ENCODE results near the gene NXPH2.

NXPH2 gene

DNA sequence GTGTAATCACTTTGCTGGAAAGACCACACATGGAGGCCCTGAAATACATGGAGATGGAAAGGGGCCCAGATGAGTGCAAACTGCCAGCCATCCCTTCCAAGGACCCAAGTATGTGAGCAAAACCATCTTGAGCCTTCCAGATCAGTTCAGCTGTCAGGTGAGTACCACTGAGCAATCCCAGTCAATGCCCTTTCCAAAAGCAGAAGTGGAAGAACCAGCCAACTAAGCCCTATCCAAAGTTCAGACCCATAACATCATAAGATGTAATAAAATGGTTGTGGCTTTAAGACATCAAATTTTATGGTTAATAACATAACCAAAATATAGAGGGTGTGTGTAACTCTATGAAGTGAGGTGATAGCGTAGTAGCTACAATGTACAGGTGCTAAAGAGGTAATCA is 88.5 kb downstream of the NXPH2 start:
- TF ChIP-seq, protein P1, sequence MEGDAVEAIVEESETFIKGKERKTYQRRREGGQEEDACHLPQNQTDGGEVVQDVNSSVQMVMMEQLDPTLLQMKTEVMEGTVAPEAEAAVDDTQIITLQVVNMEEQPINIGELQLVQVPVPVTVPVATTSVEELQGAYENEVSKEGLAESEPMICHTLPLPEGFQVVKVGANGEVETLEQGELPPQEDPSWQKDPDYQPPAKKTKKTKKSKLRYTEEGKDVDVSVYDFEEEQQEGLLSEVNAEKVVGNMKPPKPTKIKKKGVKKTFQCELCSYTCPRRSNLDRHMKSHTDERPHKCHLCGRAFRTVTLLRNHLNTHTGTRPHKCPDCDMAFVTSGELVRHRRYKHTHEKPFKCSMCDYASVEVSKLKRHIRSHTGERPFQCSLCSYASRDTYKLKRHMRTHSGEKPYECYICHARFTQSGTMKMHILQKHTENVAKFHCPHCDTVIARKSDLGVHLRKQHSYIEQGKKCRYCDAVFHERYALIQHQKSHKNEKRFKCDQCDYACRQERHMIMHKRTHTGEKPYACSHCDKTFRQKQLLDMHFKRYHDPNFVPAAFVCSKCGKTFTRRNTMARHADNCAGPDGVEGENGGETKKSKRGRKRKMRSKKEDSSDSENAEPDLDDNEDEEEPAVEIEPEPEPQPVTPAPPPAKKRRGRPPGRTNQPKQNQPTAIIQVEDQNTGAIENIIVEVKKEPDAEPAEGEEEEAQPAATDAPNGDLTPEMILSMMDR (IDR thresholded peaks at IDR 0.05; ENCODE audit: insufficient read depth, low read length, missing control alignments): no peak
- H3K4me3 ChIP-seq (ENCODE audit: low read depth, low read length): no peak overlapping the region
- DNase-seq (ENCODE audit: low read depth, low spot score): no peak
- CTCF ChIA-PET: no interaction called here
- POLR2A ChIA-PET: no interaction called here

DNA sequence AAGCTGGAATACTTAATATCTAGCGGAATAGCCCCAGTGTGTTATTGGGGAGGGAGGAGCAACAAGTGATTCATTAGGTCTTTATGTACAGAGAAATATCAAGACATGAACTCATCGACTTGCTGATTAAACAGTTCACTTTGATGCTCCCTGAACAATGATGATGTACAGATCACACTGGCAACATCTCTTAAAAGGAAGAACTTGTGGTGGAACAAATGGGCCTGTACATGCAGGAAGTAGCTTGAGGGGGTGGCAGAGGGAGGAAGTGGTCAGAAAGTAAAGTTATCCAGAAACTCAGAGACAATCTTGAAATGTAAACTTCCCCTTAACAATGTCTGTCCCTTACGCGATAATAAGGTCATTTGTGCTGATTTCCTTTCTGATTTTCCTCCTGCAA is 90.5 kb downstream of the NXPH2 start:
- TF ChIP-seq, protein P1 (IDR thresholded peaks at IDR 0.05; ENCODE audit: insufficient read depth, low read length, missing control alignments): no peak
- H3K4me3 ChIP-seq (ENCODE audit: low read depth, low read length): no peak overlapping the region
- ChIA-PET POLR2A (no interaction called here), CTCF (no interaction called here)
- no peak for DNase-seq (ENCODE audit: low read depth, low spot score)

DNA sequence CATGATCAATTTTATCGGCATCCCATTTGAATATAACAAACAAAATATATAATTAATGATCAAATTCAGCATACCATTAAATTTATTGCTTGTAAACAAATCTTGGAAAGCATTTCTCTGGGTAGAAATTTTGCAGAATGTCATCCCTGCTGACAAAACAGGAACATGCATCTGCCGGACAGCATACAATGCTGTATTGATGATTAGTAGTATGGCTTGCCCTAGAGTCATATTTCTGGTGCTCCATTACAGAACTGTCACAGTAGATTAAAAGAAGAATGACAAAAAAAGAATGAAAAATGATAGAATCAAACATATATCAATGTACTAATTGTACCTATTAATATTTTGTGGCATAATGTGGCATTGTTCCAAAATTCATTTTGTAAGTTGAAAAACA is 98.0 kb downstream of the NXPH2 start:
- POLR2A ChIA-PET: no interaction called here
- H3K4me3 ChIP-seq (ENCODE audit: low read depth, low read length): no peak overlapping the region
- TF ChIP-seq, protein P1 (IDR thresholded peaks at IDR 0.05; ENCODE audit: insufficient read depth, low read length, missing control alignments): no peak
- CTCF ChIA-PET: no interaction called here
- DNase-seq (ENCODE audit: low read depth, low spot score): no peak

DNA sequence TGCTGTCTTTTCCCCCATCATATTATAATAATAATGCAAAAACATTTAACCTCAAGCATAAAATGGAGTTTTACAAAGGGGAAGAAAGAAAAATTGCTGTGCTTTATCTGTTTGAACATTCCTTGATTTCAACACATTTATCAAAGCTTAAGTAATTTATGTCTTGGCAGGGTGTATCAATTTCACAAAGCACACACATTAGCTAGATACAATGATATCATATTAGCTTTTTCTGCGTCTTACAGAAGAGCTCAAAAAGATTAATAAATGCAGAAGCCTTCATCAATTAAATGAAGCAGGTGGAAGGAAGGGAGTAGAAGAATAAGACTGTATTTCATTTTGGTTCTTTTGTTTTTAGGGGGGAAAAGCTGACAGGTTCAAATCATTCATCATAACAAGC is 103.0 kb downstream of the NXPH2 start:
- CTCF ChIA-PET: no interaction called here
- POLR2A ChIA-PET: no interaction called here
- H3K4me3 ChIP-seq (ENCODE audit: low read depth, low read length): no peak overlapping the region
- DNase-seq (ENCODE audit: low read depth, low spot score): no peak
- TF ChIP-seq, protein P1 (IDR thresholded peaks at IDR 0.05; ENCODE audit: insufficient read depth, low read length, missing control alignments): no peak

DNA sequence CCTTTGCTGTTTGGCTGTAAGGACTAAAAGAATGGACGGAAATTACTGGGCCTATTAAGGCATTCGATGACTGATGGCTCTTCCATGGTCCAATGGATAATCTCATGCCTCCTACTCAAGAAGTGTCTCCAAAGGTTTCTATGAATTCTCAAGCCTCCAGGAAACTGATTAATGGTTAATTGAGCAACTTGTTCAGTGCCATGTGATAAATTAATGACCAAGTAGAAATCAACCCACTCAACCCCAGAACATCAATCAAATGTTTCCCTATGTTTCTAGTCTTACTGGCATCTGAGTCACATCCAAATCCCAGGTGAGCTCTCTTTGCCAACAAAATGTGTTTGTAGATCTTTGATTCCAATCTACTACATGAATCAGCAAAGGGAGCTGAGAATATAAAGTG is 103.6 kb downstream of the NXPH2 start:
- no peak for DNase-seq (ENCODE audit: low read depth, low spot score)
- ChIA-PET POLR2A (no interaction called here), CTCF (no interaction called here)
- no peak overlapping the region for H3K4me3 ChIP-seq (ENCODE audit: low read depth, low read length)
- TF ChIP-seq, protein P1 (IDR thresholded peaks at IDR 0.05; ENCODE audit: insufficient read depth, low read length, missing control alignments): no peak

DNA sequence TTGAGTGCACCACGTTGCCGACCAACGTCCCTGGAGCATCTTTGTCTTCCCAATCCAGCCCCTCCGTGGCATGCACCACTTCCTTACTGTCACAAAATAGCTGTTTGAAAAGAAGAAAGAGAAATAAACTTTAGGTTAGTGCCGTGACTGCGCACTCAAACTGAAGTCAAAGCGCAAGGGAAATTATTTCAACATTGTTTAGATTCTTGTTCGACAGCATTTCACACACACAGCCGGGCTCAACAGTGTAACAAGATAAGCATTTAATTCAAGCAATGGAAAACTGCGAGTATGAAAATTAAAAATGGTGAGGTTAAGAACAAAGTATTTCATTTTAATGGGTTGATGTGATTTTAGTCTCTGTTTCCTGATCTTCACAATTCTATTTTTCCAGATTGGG is 108.6 kb downstream of the NXPH2 start:
- TF ChIP-seq, protein P1 (IDR thresholded peaks at IDR 0.05; ENCODE audit: insufficient read depth, low read length, missing control alignments): no peak
- no peak for DNase-seq (ENCODE audit: low read depth, low spot score)

More for the DNA sequence above, 108.6 kb downstream of the NXPH2 start:
- no peak overlapping the region for H3K4me3 ChIP-seq (ENCODE audit: low read depth, low read length)
- ChIA-PET CTCF (no interaction called here), POLR2A (no interaction called here)

All from AG04449 (cell line).